Vein endothelial cell (primary cell): ENCODE measurements around the gene NDC1. TPM values are rescaled to one million over a fixed set of nuclear protein-coding genes. Genes with fewer than 3 reads are reported as not detected.

Source experiments
- small RNA-seq: library from RNA; depleted of rRNA; stranded (forward); fragments of <200 nt; gene quantifications from one replicate; pipeline ENCODE3, GENCODE V24; 2012
- total RNA-seq: library from RNA; depleted of rRNA; stranded (reverse); fragments of >200 nt; gene quantifications from 2 replicates; pipeline ENCODE4 v1.2.3, GENCODE V29; 2012

Gene NDC1
- 19.6 and 31.0 TPM in 2 replicates for total RNA-seq

GRCh38 chr1:53837924-53838653 is at the start of gene NDC1:
NDC1 (minus strand) TSS chr1:53838296; CDS start chr1:53838261, 35 bp downstream.

GRCh38 chr1:53739109-53739681 is 98.9 kb downstream of the NDC1 start, which contains the start of gene GLIS1:
GLIS1 (minus strand) TSS chr1:53739164; CDS start chr1:53738064, 1,100 bp downstream.

Small RNA genes within 50 kb of the gene (small RNA-seq; reads per million reads assigned to genes)
- not detected for gene AL049745.1
- 0.24 reads per million for gene RF00418

Other genes starting within 250 kb of the NDC1 start
- not detected in 2 replicates for gene GLIS1, start 99.1 kb downstream of the NDC1 start, total RNA-seq
- 14.4 and 14.7 TPM in 2 replicates for gene YIPF1, start 51.5 kb upstream of the NDC1 start, total RNA-seq
- not detected in 2 replicates for gene DIO1, start 55.9 kb upstream of the NDC1 start, total RNA-seq
- gene IFT25, start 107.4 kb upstream of the NDC1 start, total RNA-seq: 17.3 and 18.7 TPM in 2 replicates
- 27.1 and 27.4 TPM in 2 replicates for gene LRRC42, start 108.1 kb upstream of the NDC1 start, total RNA-seq
- not detected in 2 replicates for gene LDLRAD1, start 179.9 kb upstream of the NDC1 start, total RNA-seq
- gene TMEM59, start 214.9 kb upstream of the NDC1 start, total RNA-seq: 178 and 179 TPM in 2 replicates
- gene TCEANC2, start 215.3 kb upstream of the NDC1 start, total RNA-seq: 2.8 and 2.9 TPM in 2 replicates